ENCODE results near the gene ADCYAP1R1.

Gene ADCYAP1R1

DNA sequence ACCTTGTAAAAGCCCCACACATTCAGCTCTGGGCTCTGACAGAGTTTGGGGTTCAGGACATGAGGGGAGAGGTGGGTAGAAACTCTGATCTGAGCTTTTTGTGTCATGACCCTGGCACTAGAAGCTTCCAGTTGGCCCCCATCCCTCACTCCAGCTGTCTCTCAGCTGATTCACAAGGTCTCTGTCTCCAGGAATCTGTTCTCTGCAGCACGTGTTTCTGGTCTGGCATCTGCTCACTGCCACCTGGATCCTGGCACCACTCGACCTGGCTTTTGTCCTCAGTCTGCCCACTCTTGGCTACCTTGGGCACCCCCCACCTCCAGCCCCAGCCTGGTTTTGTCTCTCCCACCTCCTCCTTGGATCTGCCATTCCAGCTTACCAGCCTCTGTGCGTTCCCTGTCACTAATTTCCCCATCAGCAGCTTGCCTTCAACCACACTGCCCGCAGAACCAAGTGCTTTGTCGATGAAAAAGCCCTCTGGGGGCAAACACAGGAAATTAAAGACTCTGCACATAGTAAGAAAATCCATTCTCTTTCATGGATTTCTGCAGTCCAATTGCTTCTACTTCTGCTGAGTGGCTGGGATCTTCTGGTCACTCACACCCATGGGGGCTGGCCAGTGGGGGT, 18.3 kb upstream of the ADCYAP1R1 start:
- H3K9me2 ChIP-seq (replicated peaks; ENCODE audit: control insufficient read depth, low read length): no peaks in the 10 kb centered on the region
- no peak overlapping the region for H3K27ac ChIP-seq (ENCODE audit: low read depth, low read length)
- H3K4me3 ChIP-seq (ENCODE audit: low read length): no peak overlapping the region
- H4K20me1 ChIP-seq (ENCODE audit: control insufficient read depth, insufficient read depth, low read depth, low read length): no peaks in the 10 kb centered on the region
- no peaks in the 10 kb centered on the region for H3F3A ChIP-seq (ENCODE audit: control insufficient read depth, insufficient read depth)
- no peaks in the 10 kb centered on the region for H3K36me3 ChIP-seq (ENCODE audit: control insufficient read depth, low read length)
- H3K79me2 ChIP-seq (ENCODE audit: control insufficient read depth, low read length): no peaks in the 10 kb centered on the region
- no peaks in the 10 kb centered on the region for H3K4me1 ChIP-seq (ENCODE audit: control insufficient read depth, low read length)
- TF ChIP-seq, protein P1, sequence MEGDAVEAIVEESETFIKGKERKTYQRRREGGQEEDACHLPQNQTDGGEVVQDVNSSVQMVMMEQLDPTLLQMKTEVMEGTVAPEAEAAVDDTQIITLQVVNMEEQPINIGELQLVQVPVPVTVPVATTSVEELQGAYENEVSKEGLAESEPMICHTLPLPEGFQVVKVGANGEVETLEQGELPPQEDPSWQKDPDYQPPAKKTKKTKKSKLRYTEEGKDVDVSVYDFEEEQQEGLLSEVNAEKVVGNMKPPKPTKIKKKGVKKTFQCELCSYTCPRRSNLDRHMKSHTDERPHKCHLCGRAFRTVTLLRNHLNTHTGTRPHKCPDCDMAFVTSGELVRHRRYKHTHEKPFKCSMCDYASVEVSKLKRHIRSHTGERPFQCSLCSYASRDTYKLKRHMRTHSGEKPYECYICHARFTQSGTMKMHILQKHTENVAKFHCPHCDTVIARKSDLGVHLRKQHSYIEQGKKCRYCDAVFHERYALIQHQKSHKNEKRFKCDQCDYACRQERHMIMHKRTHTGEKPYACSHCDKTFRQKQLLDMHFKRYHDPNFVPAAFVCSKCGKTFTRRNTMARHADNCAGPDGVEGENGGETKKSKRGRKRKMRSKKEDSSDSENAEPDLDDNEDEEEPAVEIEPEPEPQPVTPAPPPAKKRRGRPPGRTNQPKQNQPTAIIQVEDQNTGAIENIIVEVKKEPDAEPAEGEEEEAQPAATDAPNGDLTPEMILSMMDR (IDR thresholded peaks at IDR 0.05; ENCODE audit: low read depth, low read length, poor library complexity, severe bottlenecking): no peak
- TF ChIP-seq EZH2phosphoT487 (IDR thresholded peaks at IDR 0.05; ENCODE audit: borderline replicate concordance, low read length): no peak
- H3K9me3 ChIP-seq (ENCODE audit: control insufficient read depth, insufficient read depth, low read length): no peaks in the 10 kb centered on the region
- H3K4me2 ChIP-seq (ENCODE audit: low read length): no peak overlapping the region
- H3K27me3 ChIP-seq (ENCODE audit: control insufficient read depth, low read length): peaks cover 15% of the 10 kb centered on the region; the same call in 1 of the 2 replicates

DNA sequence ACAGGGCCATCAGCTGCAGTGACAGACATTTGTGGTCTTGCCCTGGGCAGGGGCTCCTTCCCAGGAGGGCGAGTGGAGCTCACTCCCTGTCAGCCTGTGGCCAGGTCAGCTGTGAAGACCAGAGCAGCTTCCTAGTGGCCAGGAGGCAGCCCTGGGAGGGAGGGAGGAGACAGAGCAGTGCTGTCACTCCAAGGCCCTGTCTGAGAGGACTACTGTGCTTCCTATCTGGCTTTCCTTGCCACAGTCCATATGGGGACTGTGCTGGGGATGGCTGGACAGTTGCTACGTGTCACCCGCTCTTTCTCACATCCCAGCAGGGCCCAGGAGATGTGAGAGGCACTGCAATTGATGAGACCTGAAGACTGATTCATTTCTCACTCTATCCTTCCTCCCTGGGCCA, 15.2 kb upstream of the ADCYAP1R1 start:
- no peak overlapping the region for H3K4me2 ChIP-seq (ENCODE audit: low read length)
- H3K79me2 ChIP-seq (ENCODE audit: control insufficient read depth, low read length): no peaks in the 10 kb centered on the region
- H3K4me3 ChIP-seq (ENCODE audit: low read length): no peak overlapping the region
- no peaks in the 10 kb centered on the region for H3K9me3 ChIP-seq (ENCODE audit: control insufficient read depth, insufficient read depth, low read length)
- H3F3A ChIP-seq (ENCODE audit: control insufficient read depth, insufficient read depth): no peaks in the 10 kb centered on the region
- no peaks in the 10 kb centered on the region for H3K9me2 ChIP-seq (replicated peaks; ENCODE audit: control insufficient read depth, low read length)
- no peak overlapping the region for H3K27ac ChIP-seq (ENCODE audit: low read depth, low read length)
- TF ChIP-seq EZH2phosphoT487 (IDR thresholded peaks at IDR 0.05; ENCODE audit: borderline replicate concordance, low read length): no peak
- TF ChIP-seq, protein P1 (IDR thresholded peaks at IDR 0.05; ENCODE audit: low read depth, low read length, poor library complexity, severe bottlenecking): no peak
- H3K4me1 ChIP-seq (ENCODE audit: control insufficient read depth, low read length): no peaks in the 10 kb centered on the region
- H3K27me3 ChIP-seq (ENCODE audit: control insufficient read depth, low read length): peaks cover 25% of the 10 kb centered on the region; the same call in 1 of the 2 replicates
- no peaks in the 10 kb centered on the region for H4K20me1 ChIP-seq (ENCODE audit: control insufficient read depth, insufficient read depth, low read depth, low read length)
- no peaks in the 10 kb centered on the region for H3K36me3 ChIP-seq (ENCODE audit: control insufficient read depth, low read length)

DNA sequence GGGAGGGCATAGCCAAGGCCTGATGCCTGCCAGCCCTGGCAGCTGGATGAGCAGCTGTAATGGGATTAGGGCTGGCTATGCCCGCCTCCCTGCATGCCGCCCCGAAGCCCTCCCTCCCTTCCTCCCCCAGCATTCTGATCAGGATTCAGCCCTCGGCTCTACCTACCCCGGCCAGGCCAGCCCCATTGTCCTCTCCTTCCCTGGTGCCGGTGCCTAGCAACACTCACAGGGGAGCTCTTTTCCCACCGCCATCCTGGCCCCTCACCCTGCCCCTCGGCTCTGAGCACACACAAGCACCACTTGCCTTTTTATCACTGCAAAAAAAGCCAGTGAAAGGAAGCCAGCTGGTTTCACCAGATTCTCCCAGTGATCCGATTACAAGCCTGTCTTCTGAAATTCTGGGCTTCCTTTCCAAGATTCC, 9.0 kb upstream of the ADCYAP1R1 start:
- Histone ChIP-seq H3K79me2 (ENCODE audit: control insufficient read depth, low read length) (no peaks in the 10 kb centered on the region), H3K4me2 (ENCODE audit: low read length) (no peak overlapping the region), H3K4me3 (ENCODE audit: low read length) (no peak overlapping the region), H3K36me3 (ENCODE audit: control insufficient read depth, low read length) (no peaks in the 10 kb centered on the region), H3K27ac (ENCODE audit: low read depth, low read length) (no peak overlapping the region), H4K20me1 (ENCODE audit: control insufficient read depth, insufficient read depth, low read depth, low read length) (no peaks in the 10 kb centered on the region), H3K27me3 (ENCODE audit: control insufficient read depth, low read length) (peaks cover 29% of the 10 kb centered on the region), H3F3A (ENCODE audit: control insufficient read depth, insufficient read depth) (no peaks in the 10 kb centered on the region), H3K4me1 (ENCODE audit: control insufficient read depth, low read length) (no peaks in the 10 kb centered on the region), H3K9me3 (ENCODE audit: control insufficient read depth, insufficient read depth, low read length) (no peaks in the 10 kb centered on the region), H3K9me2 (replicated peaks; ENCODE audit: control insufficient read depth, low read length) (no peaks in the 10 kb centered on the region)
- TF ChIP-seq, protein P1 (IDR thresholded peaks at IDR 0.05; ENCODE audit: low read depth, low read length, poor library complexity, severe bottlenecking): no peak
- no peak for TF ChIP-seq EZH2phosphoT487 (IDR thresholded peaks at IDR 0.05; ENCODE audit: borderline replicate concordance, low read length)

Measured in DOHH2 (cell line).